SH-SY5Y (cell line): ENCODE data around the gene LSAMP.

Source experiments
- GATA2 ChIP-seq: IDR thresholded peaks from 2 replicates; pipeline ENCODE4 v1.6.1; 2011; ENCODE audit warnings: mild to moderate bottlenecking, low read depth, low read length
- GATA3 ChIP-seq: IDR thresholded peaks from 2 replicates; pipeline ENCODE4 v1.6.1; 2011; ENCODE audit warnings: low read depth, mild to moderate bottlenecking, low read length, moderate library complexity

Gene LSAMP

DNA sequence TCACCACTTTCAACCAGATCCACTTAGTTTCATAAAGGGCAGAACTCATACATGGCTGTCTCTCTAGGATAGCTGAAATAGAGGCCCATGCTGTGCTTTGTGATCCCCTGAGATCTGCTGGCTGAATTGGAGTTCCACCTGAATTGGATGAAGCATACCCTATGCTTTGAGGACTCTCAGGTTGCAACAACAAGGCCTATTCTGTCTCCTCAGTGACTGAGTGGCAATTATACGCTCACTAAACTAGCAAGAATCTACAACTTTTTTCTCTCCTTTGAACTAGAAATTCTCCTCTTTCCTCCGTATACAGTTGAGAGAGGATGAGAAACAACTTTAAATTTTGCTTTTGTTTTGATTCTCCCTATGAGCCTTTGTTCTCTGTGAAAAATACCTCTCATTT, 348.7 kb downstream of the LSAMP start:
- TF ChIP-seq GATA2 (no peak), GATA3 (no peak)

DNA sequence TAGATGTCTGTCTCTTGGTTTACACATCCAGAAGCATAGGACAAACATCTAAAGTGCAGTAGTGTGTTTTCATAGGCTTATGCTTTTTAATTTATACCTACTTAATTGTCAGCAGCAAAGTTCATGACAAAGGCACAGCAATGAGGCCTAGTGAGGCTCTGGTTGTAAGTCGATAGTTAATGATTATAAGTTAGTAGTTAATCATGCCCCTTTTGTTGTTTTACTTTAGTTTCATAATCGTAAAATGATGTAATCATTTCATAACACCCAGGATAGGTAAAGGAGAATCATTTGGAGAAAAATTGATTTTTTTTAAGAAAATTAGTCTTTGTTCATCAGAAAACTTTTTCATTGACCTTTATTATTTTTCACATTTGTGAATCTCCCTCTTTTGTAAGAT, 351.9 kb downstream of the LSAMP start:
- TF ChIP-seq GATA3 (no peak), GATA2 (no peak)

DNA sequence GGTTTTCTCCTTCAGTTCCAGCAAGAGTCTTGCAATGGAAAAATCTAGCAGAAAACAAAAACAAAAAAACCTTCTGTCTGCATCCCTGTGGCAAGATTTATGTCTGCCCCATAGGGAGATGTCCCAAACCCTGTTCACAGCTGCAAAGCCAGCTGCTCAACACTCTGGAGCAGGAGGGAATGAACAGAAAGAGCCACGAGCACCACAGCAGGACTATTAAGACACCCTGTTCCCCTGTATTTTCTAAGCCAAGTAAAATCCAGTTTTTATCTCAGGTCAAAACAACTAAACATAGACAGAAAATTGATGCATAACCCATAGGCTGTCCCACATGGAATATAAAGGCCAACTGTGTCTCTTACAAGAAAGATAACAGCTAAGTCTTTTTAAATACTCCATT, 357.9 kb downstream of the LSAMP start:
- no peak for TF ChIP-seq GATA2
- no peak for TF ChIP-seq GATA3

DNA sequence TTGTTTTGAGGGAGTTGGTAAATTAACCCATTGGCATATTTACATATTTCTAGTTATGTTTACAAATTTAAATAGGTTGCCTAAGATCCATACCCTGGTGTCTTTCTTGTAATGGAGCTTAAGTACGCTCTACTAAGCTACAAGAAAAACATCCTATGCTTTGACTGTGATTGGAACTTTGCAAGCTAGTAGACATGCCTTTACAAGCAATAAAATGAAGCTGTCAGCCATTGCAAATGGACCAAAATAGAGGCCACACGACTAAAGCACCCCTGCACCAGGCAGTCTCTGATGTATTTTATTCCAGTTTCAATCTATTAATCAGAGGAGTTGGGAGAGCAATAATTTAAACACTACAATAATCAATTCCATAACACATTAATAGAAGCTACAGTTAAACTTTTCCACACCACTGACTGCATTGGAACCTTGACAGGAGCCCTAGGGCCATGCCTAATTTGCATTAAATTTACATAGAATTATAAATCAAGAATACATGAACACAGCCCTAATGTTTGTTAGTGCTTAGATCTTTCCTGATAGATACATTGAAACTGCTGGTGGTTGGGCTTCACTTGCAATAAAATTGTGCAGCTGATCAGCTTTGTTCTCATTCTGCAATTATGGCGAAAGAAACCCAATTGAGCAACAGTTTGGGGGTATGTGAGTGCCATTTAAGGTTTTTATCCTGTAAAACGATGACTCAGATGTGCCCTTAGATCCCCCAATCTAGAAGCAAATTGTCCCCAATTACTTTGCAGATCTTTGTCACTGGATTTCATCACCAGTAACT, 360.1 kb downstream of the LSAMP start:
- TF ChIP-seq GATA2 (peak; percentile 28), GATA3 (peak; percentile 39; the same call in 1 of the 2 replicates)

DNA sequence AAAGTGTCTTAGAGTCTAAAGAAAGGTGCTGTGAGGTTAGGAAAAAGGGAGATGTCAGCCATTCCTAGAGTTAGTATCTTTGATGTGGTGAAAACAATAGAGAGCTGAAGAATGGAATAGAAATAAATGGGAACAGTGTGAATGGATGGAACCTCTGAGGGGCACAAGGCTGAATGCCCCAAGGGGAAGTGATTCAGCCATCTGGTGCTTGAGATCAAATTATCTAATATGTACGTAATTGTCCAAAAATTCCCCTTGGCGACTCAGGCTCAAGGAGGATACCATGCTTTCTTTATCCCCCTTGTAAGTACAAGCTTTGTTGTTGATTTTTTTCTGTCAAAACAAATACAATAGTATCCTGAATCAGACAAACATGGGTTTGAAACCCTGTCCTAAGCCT, 361.6 kb downstream of the LSAMP start:
- TF ChIP-seq GATA2 (no peak), GATA3 (no peak)

DNA sequence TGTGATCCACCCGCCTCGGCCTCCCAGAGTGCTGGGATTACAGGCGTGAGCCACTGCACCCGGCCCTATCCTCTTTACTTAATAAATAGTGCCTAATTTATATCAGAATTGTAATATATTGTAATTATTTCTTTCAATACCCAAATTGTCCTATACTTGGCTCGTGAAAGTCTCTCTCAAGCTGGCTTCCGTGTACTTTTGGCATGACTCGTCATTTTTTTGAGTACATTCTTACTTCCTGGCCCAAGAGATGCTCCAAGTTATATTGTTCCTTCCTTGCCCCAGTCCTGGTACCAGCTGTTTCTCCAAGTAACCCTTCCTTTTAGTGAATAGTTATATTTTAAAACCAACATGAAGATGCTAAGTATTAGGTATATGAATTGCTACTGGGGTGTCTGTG, 366.7 kb downstream of the LSAMP start:
- TF ChIP-seq GATA2, result no peak
- no peak for TF ChIP-seq GATA3

DNA sequence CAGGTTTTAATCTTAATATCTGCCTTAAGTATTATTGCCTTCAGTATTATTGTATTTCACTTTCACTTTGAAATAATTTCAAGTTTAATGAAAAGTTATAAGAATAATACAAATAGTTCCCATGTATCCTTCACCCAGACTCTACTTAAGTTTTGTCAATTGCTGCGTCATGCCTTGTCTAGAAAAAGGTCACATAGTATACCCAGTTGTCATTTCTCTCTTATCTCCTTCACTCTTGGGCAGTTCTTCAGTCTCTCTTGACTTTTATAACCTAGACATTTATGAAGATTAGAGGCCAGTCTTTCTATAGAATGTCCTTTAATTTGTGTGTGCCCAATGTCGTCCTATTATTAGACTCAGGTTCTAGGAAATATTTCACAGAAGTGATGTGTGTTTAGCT, 367.7 kb downstream of the LSAMP start:
- no peak for TF ChIP-seq GATA3
- no peak for TF ChIP-seq GATA2

DNA sequence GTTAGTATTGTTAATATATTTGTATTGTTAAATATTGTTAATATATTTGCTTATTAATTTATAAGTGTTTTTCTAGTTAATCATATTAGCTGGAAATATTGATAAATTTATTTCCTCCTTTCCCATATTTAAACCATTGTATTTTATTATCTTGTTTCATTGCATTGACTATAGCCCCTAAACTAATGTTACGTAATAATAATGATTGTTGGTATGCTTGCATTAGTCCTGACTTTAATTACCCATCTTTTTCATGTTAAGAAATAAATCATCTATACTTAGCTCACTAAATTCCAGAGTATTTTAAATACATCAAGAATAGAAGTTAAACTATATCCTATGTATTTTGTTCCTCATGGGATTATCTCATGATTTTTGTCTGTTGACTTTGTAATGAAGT, 368.2 kb downstream of the LSAMP start:
- TF ChIP-seq GATA3 (no peak), GATA2 (no peak)

DNA sequence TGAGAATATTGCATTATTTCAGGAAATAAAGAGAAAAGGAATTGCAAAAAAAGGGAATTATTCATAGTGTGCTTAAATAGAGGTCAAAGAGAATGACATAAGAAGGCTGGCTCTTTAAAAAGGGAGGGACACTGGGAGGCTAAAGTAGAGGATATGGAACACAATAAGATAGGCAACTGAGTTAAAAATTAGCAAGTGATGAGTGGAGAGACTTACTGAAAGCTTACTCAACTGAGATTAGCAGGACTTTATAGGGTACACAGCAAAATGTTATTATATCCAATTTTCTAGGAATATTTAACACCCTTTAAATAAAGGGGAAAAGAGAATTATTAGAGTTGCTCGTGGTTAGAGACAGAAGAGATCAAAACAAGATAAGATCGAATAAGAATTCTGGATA, 375.2 kb downstream of the LSAMP start:
- TF ChIP-seq GATA3 (no peak), GATA2 (no peak)

DNA sequence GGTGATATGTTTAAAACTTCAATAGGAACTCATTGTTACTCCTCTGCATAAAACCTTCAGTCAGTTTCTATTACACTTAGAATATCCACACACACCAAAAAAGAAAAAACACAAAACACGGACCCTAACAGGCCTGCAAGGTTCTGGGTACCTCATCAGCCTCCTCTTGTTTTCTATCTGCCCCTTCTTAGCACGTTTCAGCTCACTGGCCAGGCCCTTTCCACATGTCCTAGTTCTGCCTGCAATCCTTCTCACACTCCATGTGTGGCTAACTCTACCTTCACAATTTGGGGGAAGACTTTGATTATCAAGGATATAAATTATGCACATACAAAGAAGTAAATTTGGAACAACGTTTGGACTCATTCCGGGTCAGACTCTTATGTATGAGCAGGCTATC, 376.3 kb downstream of the LSAMP start:
- TF ChIP-seq GATA3 (no peak), GATA2 (no peak)

DNA sequence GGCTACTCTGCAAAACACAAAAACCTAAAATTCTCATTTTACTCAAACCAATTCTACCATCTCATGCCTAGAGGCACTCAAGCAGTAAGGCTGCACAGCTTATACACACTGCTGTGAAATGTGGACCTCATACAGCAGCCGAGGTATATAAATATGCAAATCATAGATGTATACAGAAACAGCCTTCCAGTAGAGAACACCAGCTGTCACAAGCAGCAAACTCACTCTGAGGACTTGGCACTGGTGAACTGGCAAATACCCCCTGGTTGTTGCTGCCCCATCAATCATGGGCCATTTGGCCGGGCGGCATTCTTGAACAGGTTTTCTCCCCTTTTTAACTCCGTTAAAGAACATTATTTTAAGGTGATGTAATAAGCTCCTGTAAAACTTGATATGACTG, 378.0 kb downstream of the LSAMP start:
- TF ChIP-seq GATA2, result no peak
- TF ChIP-seq GATA3, result no peak

DNA sequence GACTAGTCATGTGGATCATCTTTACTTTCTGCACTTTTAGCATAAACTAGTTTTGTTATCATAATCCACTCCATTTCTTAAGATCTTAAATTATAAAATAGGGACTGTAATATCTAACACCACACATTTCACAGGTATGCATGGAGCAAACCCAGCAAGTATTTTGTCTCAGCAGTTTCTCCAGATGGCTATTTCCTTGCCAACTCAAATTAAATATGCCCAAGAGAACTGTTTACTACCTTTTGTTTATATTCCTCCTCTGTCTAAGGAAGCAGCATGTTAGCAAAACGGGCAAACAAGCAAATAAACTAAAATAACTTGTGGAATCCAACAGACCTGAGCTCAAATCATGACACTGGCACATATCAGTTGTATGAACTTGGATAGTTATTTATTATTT, 379.8 kb downstream of the LSAMP start:
- TF ChIP-seq GATA3 (no peak), GATA2 (no peak)

DNA sequence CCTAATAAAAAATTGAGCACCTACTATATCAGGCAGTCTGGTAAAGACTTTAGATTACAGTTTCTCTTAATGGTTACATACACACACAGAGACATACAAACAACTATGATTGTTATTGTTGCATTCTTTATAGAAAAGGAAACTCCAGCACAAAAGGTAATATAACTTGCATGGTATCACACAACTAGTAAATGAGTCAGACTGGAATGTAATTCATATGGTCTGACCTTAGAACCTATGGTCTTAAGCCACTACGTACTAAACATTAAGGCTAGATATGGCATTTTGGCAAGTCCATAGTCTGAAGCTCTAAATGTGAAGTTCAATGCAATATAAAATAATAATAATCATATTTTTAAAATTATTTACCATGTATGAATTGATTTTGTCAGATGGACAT, 380.6 kb downstream of the LSAMP start:
- TF ChIP-seq GATA3, result no peak
- no peak for TF ChIP-seq GATA2

DNA sequence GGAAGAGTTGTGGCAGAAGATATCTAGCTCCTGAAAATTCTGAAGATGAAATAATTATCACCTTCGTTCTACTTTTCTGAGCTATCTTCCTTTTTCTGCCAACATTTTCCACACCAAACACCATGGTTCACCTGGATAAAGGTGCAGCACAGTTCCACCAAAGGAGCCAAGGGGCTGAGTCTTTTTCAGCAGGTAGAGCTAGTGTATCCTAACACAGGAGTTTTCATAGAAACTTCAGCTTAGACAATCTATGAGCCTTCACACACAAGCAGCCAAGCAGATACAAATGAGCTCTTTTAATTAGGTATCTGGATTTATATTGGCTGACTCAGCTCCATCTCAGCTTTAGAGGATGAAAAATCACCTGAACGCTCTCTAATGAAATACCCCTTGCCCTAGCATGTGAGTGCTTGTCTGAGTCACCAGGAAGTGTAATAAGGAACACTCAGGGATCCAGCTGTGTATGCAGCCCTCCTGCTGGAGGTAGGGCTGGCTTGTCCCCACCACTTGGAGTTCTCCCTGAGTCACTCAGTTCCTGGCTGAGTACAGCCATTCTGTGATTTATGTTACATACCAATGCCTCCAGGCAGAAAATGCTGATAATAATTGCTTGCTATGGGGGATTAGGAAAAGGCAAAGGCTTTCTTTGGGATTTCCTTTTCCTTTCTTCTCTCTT, 385.7 kb downstream of the LSAMP start:
- TF ChIP-seq GATA3, result no peak
- TF ChIP-seq GATA2, result no peak

DNA sequence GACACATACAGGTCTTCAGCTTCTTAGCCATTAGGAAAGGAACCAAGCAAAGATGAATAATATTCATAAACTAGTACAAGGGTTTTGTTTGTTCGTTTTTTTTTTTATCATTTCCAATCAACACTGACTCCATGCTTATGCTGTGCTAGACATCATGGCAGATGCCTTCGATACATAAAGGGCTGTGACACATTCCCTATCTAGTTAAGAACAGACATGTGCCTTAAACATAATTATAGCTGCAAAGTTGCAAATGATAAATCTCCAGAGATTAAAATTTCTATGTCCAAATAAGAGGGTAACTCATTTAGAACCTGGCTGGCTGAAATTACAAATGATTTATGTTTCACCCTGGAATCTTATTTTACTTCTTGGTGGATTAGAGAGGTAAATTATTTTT, 386.4 kb downstream of the LSAMP start:
- TF ChIP-seq GATA2, result no peak

DNA sequence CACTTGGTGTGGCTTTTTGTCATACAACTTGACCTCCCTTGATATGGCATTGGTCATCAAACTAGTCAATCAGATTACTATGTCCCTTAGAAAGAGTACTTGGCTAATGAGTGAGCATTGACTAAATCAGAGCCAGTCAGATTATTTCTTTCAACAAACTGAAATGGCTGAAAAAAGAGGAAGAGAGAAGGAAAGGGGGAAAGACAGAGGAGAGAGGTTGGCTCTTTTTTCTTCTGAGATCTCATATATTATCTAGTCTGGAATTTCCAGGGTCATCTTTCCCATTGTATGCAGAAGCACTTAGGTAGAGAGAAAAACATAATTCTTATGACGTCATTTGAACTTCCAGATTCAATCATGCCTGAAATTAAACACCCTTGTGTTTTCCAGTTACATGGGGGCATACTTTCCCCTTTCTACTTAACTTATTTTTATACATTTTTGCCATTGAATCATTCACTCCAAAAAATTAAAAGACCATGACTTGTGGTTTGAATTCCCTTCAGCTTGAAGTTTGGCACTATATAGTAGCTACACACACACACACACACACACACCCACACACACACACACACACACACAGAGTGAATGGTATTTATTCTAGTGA, 387.8 kb downstream of the LSAMP start:
- TF ChIP-seq GATA3 (no peak), GATA2 (no peak)
